AG09309 (cell line): ENCODE measurements around the gene SRP72.

Source experiments
- DNase-seq: peaks from one replicate; pipeline ENCODE4 v3.0.0-alpha.2; 2010; ENCODE audit warnings: low read depth
- H3K4me3 ChIP-seq: 2 replicates; pipeline ENCODE4 v1.5.1; 2011; ENCODE audit warnings: mild to moderate bottlenecking, low read depth, low read length, moderate library complexity; ENCODE audit not compliant: control insufficient read depth
- CTCF ChIP-seq: IDR thresholded peaks from 2 replicates; pipeline ENCODE4 v1.5.1; 2011; ENCODE audit warnings: mild to moderate bottlenecking, low read depth, low read length, inconsistent platforms; ENCODE audit not compliant: insufficient read depth, control insufficient read depth; ENCODE audit errors: missing control alignments

SRP72 gene

GRCh38 chr4:56430203-56430602 is 37.2 kb upstream of the SRP72 start:
- no peak overlapping the region for H3K4me3 ChIP-seq
- no peak for DNase-seq
- no peak for TF ChIP-seq CTCF

- no peak overlapping the region for H3K4me3 ChIP-seq
- no peak for TF ChIP-seq CTCF
- no peak for DNase-seq
These were observed 34.1 kb upstream of the SRP72 start for GRCh38 chr4:56433280-56433679.

- TF ChIP-seq CTCF, result no peak
These were observed 32.7 kb upstream of the SRP72 start for GRCh38 chr4:56434599-56435139.

GRCh38 chr4:56435140-56435926 is 32.1 kb upstream of the SRP72 start, which contains the start of gene PPAT:
TSS of gene PPAT (minus strand) at chr4:56435615. CDS start at chr4:56435477, 138 bp downstream.
- DNase-seq, result peak; percentile 83
- peak within 1 kb of the TSS; percentile 91 for H3K4me3 ChIP-seq

More at GRCh38 chr4:56434599-56435139, 32.7 kb upstream of the SRP72 start:
- peak overlapping the region; percentile 91 for H3K4me3 ChIP-seq
- no peak for DNase-seq

GRCh38 chr4:56438766-56439165 is 28.7 kb upstream of the SRP72 start:
- H3K4me3 ChIP-seq, result no peak overlapping the region
- no peak for TF ChIP-seq CTCF
- DNase-seq, result no peak

More at GRCh38 chr4:56435140-56435926, 32.1 kb upstream of the SRP72 start, which contains the start of gene PPAT:
- peak; percentile 11 for TF ChIP-seq CTCF

GRCh38 chr4:56440983-56441382 is 26.4 kb upstream of the SRP72 start:
- no peak for DNase-seq
- H3K4me3 ChIP-seq, result no peak overlapping the region
- no peak for TF ChIP-seq CTCF
